OCI-LY1 (cell line): ENCODE results near the gene NCKIPSD.

Source experiments
- H2AFZ ChIP-seq: fragments of 200-600 bp; sonication (generic), shearing (Covaris generic); 2 replicates; pipeline ENCODE4 v1.6.0; 2014; ENCODE audit warnings: antibody characterized with exemption, mild to moderate bottlenecking, low read length
- H3F3A ChIP-seq: fragments of 200-600 bp; sonication (generic), shearing (Covaris generic); 2 replicates; pipeline ENCODE4 v1.6.0; 2014; ENCODE audit warnings: mild to moderate bottlenecking, antibody characterized with exemption, low read length, moderate library complexity; ENCODE audit not compliant: insufficient read depth
- H3K27ac ChIP-seq: fragments of 200-600 bp; sonication (generic); 2 replicates; pipeline ENCODE4 v1.5.1; 2014; ENCODE audit warnings: low read length, mixed run types, mild to moderate bottlenecking, low read depth; ENCODE audit not compliant: poor library complexity, severe bottlenecking
- H3K27me3 ChIP-seq: fragments of 200-600 bp; sonication (generic); 2 replicates; pipeline ENCODE4 v1.6.0; 2014; ENCODE audit warnings: antibody characterized with exemption, mild to moderate bottlenecking, low read length, moderate library complexity; ENCODE audit not compliant: insufficient read depth
- H3K36me3 ChIP-seq: fragments of 200-600 bp; sonication (generic); 2 replicates; pipeline ENCODE4 v1.6.1; 2014; ENCODE audit warnings: mild to moderate bottlenecking, antibody characterized with exemption, low read length, moderate library complexity, mixed read lengths; ENCODE audit not compliant: insufficient read depth
- H3K4me1 ChIP-seq: fragments of 200-600 bp; sonication (generic); 2 replicates; pipeline ENCODE4 v1.5.1; 2014; ENCODE audit warnings: mild to moderate bottlenecking, low read length, moderate library complexity; ENCODE audit not compliant: insufficient read depth, severe bottlenecking
- H3K4me2 ChIP-seq: fragments of 200-600 bp; sonication (generic), shearing (Covaris generic); 2 replicates; pipeline ENCODE4 v1.6.1; 2014; ENCODE audit warnings: low read length
- H3K4me3 ChIP-seq: fragments of 200-600 bp; sonication (generic); 2 replicates; pipeline ENCODE4 v1.5.1; 2014; ENCODE audit warnings: low read length, low read depth, mild to moderate bottlenecking, mixed read lengths; ENCODE audit not compliant: poor library complexity, severe bottlenecking
- H3K79me2 ChIP-seq: fragments of 200-600 bp; shearing (Covaris generic); 2 replicates; pipeline ENCODE4 v1.6.1; 2016; ENCODE audit warnings: mixed run types, low read length, mixed read lengths; ENCODE audit not compliant: insufficient read depth
- H3K9ac ChIP-seq: fragments of 200-600 bp; sonication (generic), shearing (Covaris generic); 2 replicates; pipeline ENCODE4 v1.6.1; 2014; ENCODE audit warnings: mild to moderate bottlenecking, low read length, mixed read lengths
- H3K9me2 ChIP-seq: fragments of 200-600 bp; sonication (generic), shearing (Covaris generic); 2 replicates; pipeline ENCODE4 v1.6.1; 2014; ENCODE audit warnings: low read depth, mild to moderate bottlenecking, low read length, mixed read lengths
- H3K9me3 ChIP-seq: fragments of 200-600 bp; shearing (Covaris generic); 2 replicates; pipeline ENCODE4 v1.6.1; 2014; ENCODE audit warnings: low read length, mixed read lengths
- H4K20me1 ChIP-seq: fragments of 200-600 bp; sonication (generic), shearing (Covaris generic); 2 replicates; pipeline ENCODE4 v1.6.0; 2016; ENCODE audit warnings: mild to moderate bottlenecking, low read length; ENCODE audit not compliant: insufficient read depth
- CTCF ChIP-seq: fragments of 200-600 bp; sonication (generic), shearing (Covaris generic); IDR thresholded peaks from 2 replicates; pipeline ENCODE4 v1.5.1; 2017; ENCODE audit warnings: mild to moderate bottlenecking, antibody characterized with exemption, low read length, moderate library complexity, mixed read lengths
- EZH2 ChIP-seq: fragments of 200-600 bp; sonication (generic), shearing (Covaris generic); IDR thresholded peaks from 2 replicates; pipeline ENCODE4 v1.8.0; 2017; ENCODE audit warnings: borderline replicate concordance, mixed run types, mild to moderate bottlenecking, antibody characterized with exemption, low read length, moderate library complexity, mixed read lengths

NCKIPSD gene

GRCh38 chr3:48679411-48680391, 6.0 kb downstream of the NCKIPSD start:
- Histone ChIP-seq H4K20me1 (no peaks in the 10 kb centered on the region), H3K79me2 (peaks cover 5% of the 10 kb centered on the region), H3K27me3 (no peaks in the 10 kb centered on the region), H3K27ac (no peak overlapping the region), H3K9ac (no peak overlapping the region), H3K9me2 (no peaks in the 10 kb centered on the region), H3K4me3 (no peak overlapping the region), H3K36me3 (peaks cover 68% of the 10 kb centered on the region), H3K9me3 (no peaks in the 10 kb centered on the region), H2AFZ (no peak overlapping the region), H3K4me1 (peaks cover 15% of the 10 kb centered on the region), H3F3A (no peaks in the 10 kb centered on the region), H3K4me2 (no peak overlapping the region)
- TF ChIP-seq EZH2 = no peak
- no peak for TF ChIP-seq CTCF

- no peak overlapping the region for H2AFZ ChIP-seq
- H3K36me3 ChIP-seq = peaks cover 72% of the 10 kb centered on the region
- H3F3A ChIP-seq = no peaks in the 10 kb centered on the region
- H3K4me1 ChIP-seq = peaks cover 6% of the 10 kb centered on the region
- TF ChIP-seq CTCF (no peak), EZH2 (no peak)
- H3K9ac ChIP-seq = no peak overlapping the region
- no peaks in the 10 kb centered on the region for H3K9me3 ChIP-seq
- H3K79me2 ChIP-seq = no peaks in the 10 kb centered on the region
- no peak overlapping the region for H3K4me3 ChIP-seq
- H3K27me3 ChIP-seq = no peaks in the 10 kb centered on the region
- no peak overlapping the region for H3K27ac ChIP-seq
- no peak overlapping the region for H3K4me2 ChIP-seq
- no peaks in the 10 kb centered on the region for H3K9me2 ChIP-seq
- no peaks in the 10 kb centered on the region for H4K20me1 ChIP-seq
These were observed 6.9 kb downstream of the NCKIPSD start for GRCh38 chr3:48678566-48679380.

GRCh38 chr3:48678056-48678455, 7.7 kb downstream of the NCKIPSD start:
- Histone ChIP-seq H3K4me3 (no peak overlapping the region), H3K27ac (no peak overlapping the region), H3K79me2 (no peaks in the 10 kb centered on the region), H2AFZ (no peak overlapping the region), H3K9me2 (no peaks in the 10 kb centered on the region), H4K20me1 (no peaks in the 10 kb centered on the region), H3K4me1 (no peaks in the 10 kb centered on the region), H3K36me3 (peaks cover 72% of the 10 kb centered on the region), H3F3A (no peaks in the 10 kb centered on the region), H3K9me3 (no peaks in the 10 kb centered on the region), H3K9ac (no peak overlapping the region), H3K27me3 (no peaks in the 10 kb centered on the region), H3K4me2 (no peak overlapping the region)
- TF ChIP-seq EZH2 = no peak
